ENCODE data around the gene TBC1D5.

- TF ChIP-seq CTCF (IDR thresholded peaks at IDR 0.05) (no peak), REST (IDR thresholded peaks at IDR 0.05; ENCODE audit: insufficient read depth in 1 of 2, low read depth in 2 of 2, low read length in 1 of 2) (no peak), POLR2AphosphoS5 (IDR thresholded peaks at IDR 0.05; ENCODE audit: low read depth, low read length) (no peak), TCF7L2 (IDR thresholded peaks at IDR 0.05; ENCODE audit: low read depth, low read length) (no peak), SIN3A (IDR thresholded peaks at IDR 0.05; ENCODE audit: borderline replicate concordance, insufficient read depth, low read depth, low read length) (no peak)
Observed at GRCh38 chr3:17288839-17289399, 453.5 kb downstream of the TBC1D5 start.

Data from Panc1 (cell line).